Body of pancreas (tissue), 4 donors: Measurements from ENCODE around the gene ARHGEF2.

Experiments
- CTCF ChIP-seq, 7 experiments: fragments of 450-650 bp in 4 of 7; fragments of 200-600 bp in 3 of 7; sonication (generic) in 3 of 7; IDR thresholded peaks; one replicate each; pipeline ENCODE4 v1.5.1; 2016 to 2019; ENCODE audit warnings: antibody characterized with exemption in 7 of 7
- POLR2A ChIP-seq, 3 donors: fragments of 450-650 bp; IDR thresholded peaks; one replicate each; pipeline ENCODE4 v1.6.1; 2016; ENCODE audit warnings: antibody characterized with exemption in 3 of 3, mild to moderate bottlenecking in 2 of 3

DNA sequence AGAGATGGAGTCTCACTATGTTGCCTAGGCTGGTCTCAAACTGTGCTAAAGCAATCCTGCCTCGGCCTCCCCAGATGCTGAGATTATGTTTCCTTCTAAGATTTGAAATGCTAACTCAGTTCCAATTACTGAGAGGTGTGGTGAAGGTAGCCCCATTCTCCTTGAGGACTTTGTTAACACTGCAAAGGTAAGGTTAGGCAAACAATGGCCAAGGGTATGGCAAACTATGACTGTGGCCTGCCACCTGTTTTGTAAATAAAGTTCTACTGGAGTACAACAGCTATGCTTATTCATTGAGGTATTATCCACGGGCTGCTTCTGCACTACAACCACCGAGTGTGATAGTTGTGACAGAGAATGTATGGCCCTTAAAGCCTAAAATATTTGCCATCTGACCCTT lies 57.6 kb downstream of the ARHGEF2 start:
- TF ChIP-seq CTCF (IDR thresholded peaks at IDR 0.05) (no peak), POLR2A (IDR thresholded peaks at IDR 0.05) (no peak)
